DMS 273 treated with DMSO at 0.1 percent for 48 hours (cell line): ENCODE data around the gene TOX3.

ENCODE experiments used
- DNase-seq: peaks from one replicate; lab custom pipeline; 2025; lab: John Stamatoyannopoulos, UW

Gene TOX3

GRCh38 chr16:52451971-52452421 is 94.9 kb downstream of the TOX3 start:
- no peak for DNase-seq

GRCh38 chr16:52450916-52451315 is 96.0 kb downstream of the TOX3 start:
- DNase-seq, result no peak

GRCh38 chr16:52450241-52450640 is 96.7 kb downstream of the TOX3 start:
- DNase-seq, result no peak

GRCh38 chr16:52446080-52446479 is 100.9 kb downstream of the TOX3 start:
- no peak for DNase-seq

- DNase-seq, result no peak
Observed at GRCh38 chr16:52441886-52442285, 105.1 kb downstream of the TOX3 start.

- DNase-seq, result no peak
Observed at GRCh38 chr16:52440248-52440647, 106.7 kb downstream of the TOX3 start.

- no peak for DNase-seq
Observed at GRCh38 chr16:52439750-52440149, 107.2 kb downstream of the TOX3 start.

GRCh38 chr16:52439171-52439701 is 107.7 kb downstream of the TOX3 start:
- no peak for DNase-seq

GRCh38 chr16:52437277-52437670 is 109.7 kb downstream of the TOX3 start:
- no peak for DNase-seq

GRCh38 chr16:52436339-52437276 is 110.3 kb downstream of the TOX3 start:
- DNase-seq, result no peak

GRCh38 chr16:52434224-52434623 is 112.7 kb downstream of the TOX3 start:
- DNase-seq, result no peak

GRCh38 chr16:52433643-52434042 is 113.3 kb downstream of the TOX3 start:
- DNase-seq, result no peak

- no peak for DNase-seq
Observed at GRCh38 chr16:52424591-52424990, 122.4 kb downstream of the TOX3 start.

- no peak for DNase-seq
Observed at GRCh38 chr16:52422307-52422706, 124.6 kb downstream of the TOX3 start.

GRCh38 chr16:52418201-52418600 is 128.7 kb downstream of the TOX3 start:
- DNase-seq, result no peak

GRCh38 chr16:52416888-52417287 is 130.1 kb downstream of the TOX3 start:
- no peak for DNase-seq

- DNase-seq, result no peak
Observed at GRCh38 chr16:52411011-52411410, 135.9 kb downstream of the TOX3 start.

GRCh38 chr16:52408191-52408845 is 138.6 kb downstream of the TOX3 start:
- DNase-seq, result no peak

GRCh38 chr16:52407778-52408177 is 139.2 kb downstream of the TOX3 start:
- DNase-seq, result no peak

- no peak for DNase-seq
Observed at GRCh38 chr16:52405441-52405840, 141.5 kb downstream of the TOX3 start.

GRCh38 chr16:52404546-52404945 is 142.4 kb downstream of the TOX3 start:
- no peak for DNase-seq

GRCh38 chr16:52399116-52399515 is 147.8 kb downstream of the TOX3 start:
- no peak for DNase-seq

- no peak for DNase-seq
Observed at GRCh38 chr16:52398491-52398960, 148.4 kb downstream of the TOX3 start.
